Omental fat pad (tissue), 4 donors: ENCODE measurements around the gene KNOP1. TPM values are rescaled to one million over a fixed set of nuclear protein-coding genes. Genes with fewer than 3 reads are reported as not detected.

ENCODE experiments used
- ATAC-seq: fragments of 150-250 bp; one replicate; pipeline ENCODE4 v1.9.1; 2016; ENCODE audit warnings: mild to moderate bottlenecking, moderate library complexity; ENCODE audit not compliant: low FRiP score
- DNase-seq: peaks from one replicate; pipeline ENCODE4 v3.0.0-alpha.2; 2019; ENCODE audit warnings: low spot score
- CTCF ChIP-seq, 3 donors: fragments of 450-650 bp; IDR thresholded peaks; one replicate each; pipeline ENCODE4 v1.5.1; 2016 to 2017; ENCODE audit warnings: antibody characterized with exemption in 3 of 3, mild to moderate bottlenecking in 3 of 3, moderate library complexity in 2 of 3
- total RNA-seq, 4 donors: library from RNA; depleted of rRNA; stranded (reverse); fragments of >200 nt; gene quantifications; one replicate each; pipeline ENCODE4 v1.1.0, GENCODE V29; 2016

The KNOP1 gene
- total RNA-seq, 4 donors from 2014 or later = 4.6 to 19.9 (median 10.1) TPM

GRCh38 chr16:19743816-19744159, 25.8 kb upstream of the KNOP1 start:
- no peak for TF ChIP-seq CTCF (IDR thresholded peaks at IDR 0.05)
- DNase-seq (no peak), ATAC-seq (no peak)

GRCh38 chr16:19741354-19741753, 23.3 kb upstream of the KNOP1 start:
- ATAC-seq = no peak
- DNase-seq = no peak
- no peak for TF ChIP-seq CTCF (IDR thresholded peaks at IDR 0.05)

GRCh38 chr16:19737306-19738038, 19.4 kb upstream of the KNOP1 start:
- TF ChIP-seq CTCF (IDR thresholded peaks at IDR 0.05) = no peak
- ATAC-seq (no peak), DNase-seq (no peak)

- TF ChIP-seq CTCF (IDR thresholded peaks at IDR 0.05) = no peak
- ATAC-seq (no peak), DNase-seq (no peak)
These were observed 17.2 kb upstream of the KNOP1 start for GRCh38 chr16:19735074-19735867.

- no peak for TF ChIP-seq CTCF (IDR thresholded peaks at IDR 0.05)
- DNase-seq (no peak), ATAC-seq (no peak)
These were observed 15.5 kb upstream of the KNOP1 start for GRCh38 chr16:19733551-19733950.

GRCh38 chr16:19728636-19728965, 10.6 kb upstream of the KNOP1 start:
- TF ChIP-seq CTCF (IDR thresholded peaks at IDR 0.05) = no peak
- no peak for ATAC-seq
- no peak for DNase-seq

GRCh38 chr16:19722981-19723380, 5.0 kb upstream of the KNOP1 start:
- ATAC-seq = no peak
- TF ChIP-seq CTCF (IDR thresholded peaks at IDR 0.05) = no peak
- no peak for DNase-seq
